Suprapubic skin (tissue), 4 donors: ENCODE results near the gene DTNA.

Source experiments
- EP300 ChIP-seq: sonication (generic); formaldehyde crosslinking; IDR thresholded peaks from one replicate; pipeline ENCODE4 v1.6.1; 2017; ENCODE audit warnings: antibody characterized with exemption
- POLR2AphosphoS5 ChIP-seq, 3 donors: sonication (generic); formaldehyde crosslinking; IDR thresholded peaks; one replicate each; pipeline ENCODE4 v1.6.1; 2017; ENCODE audit warnings: antibody characterized with exemption in 3 of 3
- TF ChIP-seq, protein P1 (sequence below), 2 donors: fragments of 200-600 bp in 1 of 2; fragments of 450-650 bp in 1 of 2; sonication (generic) in 1 of 2; IDR thresholded peaks; one replicate each; pipeline ENCODE4 v1.5.1; 2016 to 2019; ENCODE audit warnings: antibody characterized with exemption in 2 of 2, mild to moderate bottlenecking in 1 of 2, moderate library complexity in 1 of 2

DNA sequence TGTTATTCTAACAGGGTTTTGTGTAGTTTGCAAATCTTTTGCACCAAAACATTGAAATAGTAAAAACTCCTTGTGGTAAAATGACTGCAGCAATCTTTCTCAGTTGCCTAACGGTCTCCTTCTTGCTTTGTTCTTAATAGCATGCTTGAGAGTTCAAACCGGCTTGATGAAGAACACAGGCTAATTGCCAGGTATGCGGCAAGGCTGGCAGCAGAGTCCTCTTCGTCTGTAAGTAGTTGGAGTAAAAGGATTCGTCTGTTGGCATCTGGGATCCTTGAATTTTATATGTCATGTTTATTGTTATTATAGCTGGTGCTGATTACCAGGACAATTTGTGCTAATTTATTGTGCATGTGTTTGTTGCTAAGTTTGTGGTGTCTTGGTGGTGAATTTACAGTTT, 138.1 kb downstream of the DTNA start:
- TF ChIP-seq, protein P1, sequence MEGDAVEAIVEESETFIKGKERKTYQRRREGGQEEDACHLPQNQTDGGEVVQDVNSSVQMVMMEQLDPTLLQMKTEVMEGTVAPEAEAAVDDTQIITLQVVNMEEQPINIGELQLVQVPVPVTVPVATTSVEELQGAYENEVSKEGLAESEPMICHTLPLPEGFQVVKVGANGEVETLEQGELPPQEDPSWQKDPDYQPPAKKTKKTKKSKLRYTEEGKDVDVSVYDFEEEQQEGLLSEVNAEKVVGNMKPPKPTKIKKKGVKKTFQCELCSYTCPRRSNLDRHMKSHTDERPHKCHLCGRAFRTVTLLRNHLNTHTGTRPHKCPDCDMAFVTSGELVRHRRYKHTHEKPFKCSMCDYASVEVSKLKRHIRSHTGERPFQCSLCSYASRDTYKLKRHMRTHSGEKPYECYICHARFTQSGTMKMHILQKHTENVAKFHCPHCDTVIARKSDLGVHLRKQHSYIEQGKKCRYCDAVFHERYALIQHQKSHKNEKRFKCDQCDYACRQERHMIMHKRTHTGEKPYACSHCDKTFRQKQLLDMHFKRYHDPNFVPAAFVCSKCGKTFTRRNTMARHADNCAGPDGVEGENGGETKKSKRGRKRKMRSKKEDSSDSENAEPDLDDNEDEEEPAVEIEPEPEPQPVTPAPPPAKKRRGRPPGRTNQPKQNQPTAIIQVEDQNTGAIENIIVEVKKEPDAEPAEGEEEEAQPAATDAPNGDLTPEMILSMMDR (IDR thresholded peaks at IDR 0.05), result no peak
- TF ChIP-seq EP300, result no peak
- TF ChIP-seq POLR2AphosphoS5 (IDR thresholded peaks at IDR 0.05), result no peak
